ENCODE results near the gene WWOX.

GRCh38 chr16:78163772-78164670 is 64.6 kb downstream of the WWOX start:
- TF ChIP-seq CTCF (IDR thresholded peaks at IDR 0.05) (no peak), POLR2A (IDR thresholded peaks at IDR 0.05) (no peak)
